GM12865 (cell line): ENCODE data around the gene C11orf86.

Experiments
- DNase-seq: peaks from one replicate; pipeline ENCODE4 v3.0.0; 2010; ENCODE audit warnings: low read depth
- H3K4me3 ChIP-seq: 2 replicates; pipeline ENCODE4 v1.5.1; 2011; ENCODE audit warnings: mild to moderate bottlenecking, low read depth, low read length, control low read depth
- TF ChIP-seq, protein P1 (sequence below): IDR thresholded peaks from 2 replicates; pipeline ENCODE4 v1.5.1; 2011; ENCODE audit warnings: low read length, control low read depth, low read depth, inconsistent platforms; ENCODE audit not compliant: insufficient read depth; ENCODE audit errors: missing control alignments

C11orf86 gene

DNA sequence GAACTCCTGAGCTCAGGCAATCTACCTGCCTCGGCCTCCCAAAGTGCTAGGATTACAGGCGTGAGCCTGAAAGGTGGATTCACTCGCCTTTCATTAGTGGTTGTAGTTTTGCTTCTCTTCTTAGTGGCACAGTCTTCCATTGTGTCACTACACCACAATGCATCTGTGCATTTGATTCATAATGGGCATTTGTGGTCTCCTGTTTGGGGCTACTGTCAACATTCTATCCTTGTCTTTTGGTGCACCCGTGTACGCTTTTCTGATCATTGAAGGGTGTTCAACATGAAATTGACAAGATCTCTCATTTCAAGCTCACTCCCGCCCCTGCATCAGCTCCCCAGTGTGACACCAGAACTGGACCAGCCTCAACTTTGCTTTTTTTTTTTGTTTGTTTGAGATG lies 45.8 kb downstream of the C11orf86 start:
- peak; percentile 62 for DNase-seq
- no peak overlapping the region for H3K4me3 ChIP-seq
- TF ChIP-seq, protein P1, sequence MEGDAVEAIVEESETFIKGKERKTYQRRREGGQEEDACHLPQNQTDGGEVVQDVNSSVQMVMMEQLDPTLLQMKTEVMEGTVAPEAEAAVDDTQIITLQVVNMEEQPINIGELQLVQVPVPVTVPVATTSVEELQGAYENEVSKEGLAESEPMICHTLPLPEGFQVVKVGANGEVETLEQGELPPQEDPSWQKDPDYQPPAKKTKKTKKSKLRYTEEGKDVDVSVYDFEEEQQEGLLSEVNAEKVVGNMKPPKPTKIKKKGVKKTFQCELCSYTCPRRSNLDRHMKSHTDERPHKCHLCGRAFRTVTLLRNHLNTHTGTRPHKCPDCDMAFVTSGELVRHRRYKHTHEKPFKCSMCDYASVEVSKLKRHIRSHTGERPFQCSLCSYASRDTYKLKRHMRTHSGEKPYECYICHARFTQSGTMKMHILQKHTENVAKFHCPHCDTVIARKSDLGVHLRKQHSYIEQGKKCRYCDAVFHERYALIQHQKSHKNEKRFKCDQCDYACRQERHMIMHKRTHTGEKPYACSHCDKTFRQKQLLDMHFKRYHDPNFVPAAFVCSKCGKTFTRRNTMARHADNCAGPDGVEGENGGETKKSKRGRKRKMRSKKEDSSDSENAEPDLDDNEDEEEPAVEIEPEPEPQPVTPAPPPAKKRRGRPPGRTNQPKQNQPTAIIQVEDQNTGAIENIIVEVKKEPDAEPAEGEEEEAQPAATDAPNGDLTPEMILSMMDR = no peak

DNA sequence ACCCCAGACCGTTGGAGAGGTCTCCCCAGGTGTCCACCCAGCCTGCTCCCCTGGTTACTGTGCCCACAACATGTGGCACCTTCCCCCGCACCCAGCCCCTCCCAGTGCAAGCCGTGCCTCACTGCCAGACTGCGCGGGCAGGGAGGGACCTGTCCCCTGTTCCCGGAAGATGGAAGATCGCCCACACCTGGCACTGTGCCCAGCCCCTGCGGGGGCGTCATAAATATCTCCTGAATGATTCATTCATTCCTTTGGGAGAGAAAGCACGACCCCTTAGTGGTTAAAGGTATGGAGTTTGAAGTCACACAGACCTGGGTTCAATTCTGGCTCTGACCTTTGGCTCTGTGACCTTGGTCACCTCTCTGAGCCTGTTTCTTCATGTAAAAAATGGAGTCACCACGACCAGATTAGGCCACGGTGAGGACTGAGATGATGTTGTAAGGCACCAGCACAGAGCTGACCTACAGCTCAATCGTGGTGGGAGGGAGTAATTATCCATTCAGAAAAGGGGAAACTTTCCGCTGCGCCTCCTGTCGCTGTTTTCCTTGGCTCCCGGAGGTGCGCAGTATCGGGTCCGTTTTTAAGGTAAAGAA lies 47.3 kb downstream of the C11orf86 start:
- DNase-seq = no peak
- no peak overlapping the region for H3K4me3 ChIP-seq
- TF ChIP-seq, protein P1 = no peak

DNA sequence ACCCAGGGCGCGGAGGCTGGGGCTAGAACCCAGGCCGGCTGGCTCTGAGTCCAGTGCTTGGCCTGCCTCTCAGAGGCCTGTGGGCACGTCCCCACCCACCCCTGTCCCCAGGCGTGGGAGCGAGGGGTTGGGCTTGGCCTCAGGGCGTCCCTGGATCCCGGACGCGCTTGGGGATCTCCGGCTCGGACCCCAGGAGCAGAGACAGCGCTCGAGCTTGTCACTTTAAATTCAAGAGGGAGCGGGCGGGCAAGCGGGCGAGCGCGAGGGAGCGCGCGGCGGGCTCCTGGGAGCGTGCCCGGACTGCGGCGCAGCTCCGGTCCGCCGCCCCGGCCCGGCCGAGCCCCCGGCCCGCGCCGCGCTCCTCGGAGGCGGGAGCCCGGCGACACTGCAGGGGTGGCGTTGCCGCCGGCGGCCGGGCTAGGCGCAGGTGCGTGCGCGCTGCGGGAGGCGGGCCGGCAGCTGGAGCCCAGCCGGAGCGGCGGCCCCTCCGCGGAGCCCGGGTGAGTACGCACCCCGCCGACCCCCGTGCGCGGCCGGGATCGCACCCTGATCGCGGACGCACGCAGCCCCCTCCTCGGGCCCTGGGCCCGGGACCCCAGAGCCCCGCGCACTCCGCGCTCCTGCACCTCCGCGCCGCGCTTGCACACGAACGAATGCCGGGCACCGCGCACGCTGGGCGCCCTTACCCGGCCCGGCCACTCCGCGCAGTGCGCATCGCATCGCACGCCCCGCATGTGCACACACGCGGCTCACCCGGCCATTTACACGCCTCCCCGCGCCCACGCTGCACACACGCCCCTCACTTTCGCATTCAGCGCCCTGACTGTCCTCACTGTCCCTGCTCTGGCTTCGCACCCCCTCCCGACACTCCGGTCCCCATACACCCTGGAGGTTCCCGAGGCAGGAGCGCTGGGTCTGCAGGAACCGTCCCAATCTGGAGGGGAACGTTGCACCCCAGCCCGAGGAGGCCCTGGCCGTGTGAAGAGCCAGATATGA lies 48.2 kb downstream of the C11orf86 start, which contains the start of gene SYT12:
Gene SYT12 (plus strand): TSS at position 174 of the 996 bp plus-strand sequence. CDS start 7,011 bp downstream, outside the sequence.
- no peak within 1 kb of the TSS for H3K4me3 ChIP-seq
- TF ChIP-seq, protein P1 = no peak
- DNase-seq = no peak

DNA sequence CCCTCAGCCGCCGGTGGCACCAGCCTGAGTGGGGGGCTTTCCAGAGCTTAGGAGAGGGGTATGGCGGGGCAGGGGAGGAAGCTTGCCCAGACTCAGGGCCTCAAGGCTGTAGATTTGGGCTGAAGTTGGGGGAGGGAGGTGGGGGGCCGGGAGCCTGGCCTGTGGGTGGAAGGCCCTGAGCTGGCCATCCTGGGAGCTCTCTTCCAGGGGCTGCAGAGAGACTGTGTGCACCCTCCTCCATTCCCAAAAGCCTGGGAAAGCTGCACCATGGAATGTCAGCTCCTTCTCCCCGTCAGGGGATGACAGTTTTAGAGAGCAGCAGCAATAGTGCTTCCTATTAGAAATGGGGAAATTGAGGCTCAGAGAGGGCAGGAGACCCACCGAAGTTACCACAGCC lies 48.9 kb downstream of the C11orf86 start:
- DNase-seq = no peak
- H3K4me3 ChIP-seq = no peak overlapping the region
- TF ChIP-seq, protein P1 = no peak

DNA sequence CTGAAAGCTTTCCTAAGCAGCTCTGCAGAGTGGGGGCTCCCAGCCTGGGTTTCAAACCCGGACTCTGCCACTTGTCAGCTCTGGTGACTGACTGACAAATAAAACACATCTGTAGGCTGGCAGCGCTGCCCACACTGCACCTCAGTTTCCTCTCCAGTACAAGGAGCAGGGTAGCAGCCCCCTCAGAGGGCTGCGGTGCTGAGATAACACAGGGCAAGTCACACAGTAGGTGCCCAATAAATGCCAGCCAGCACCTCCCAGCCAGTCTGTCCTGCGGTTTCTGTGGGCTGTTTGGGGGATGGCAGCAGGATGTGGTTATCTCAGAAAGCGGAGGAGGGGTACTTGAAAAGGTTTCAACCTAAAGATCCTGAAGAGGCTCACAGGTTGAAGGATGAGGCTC lies 49.3 kb downstream of the C11orf86 start:
- TF ChIP-seq, protein P1 = no peak
- no peak overlapping the region for H3K4me3 ChIP-seq
- peak; percentile 59 for DNase-seq

DNA sequence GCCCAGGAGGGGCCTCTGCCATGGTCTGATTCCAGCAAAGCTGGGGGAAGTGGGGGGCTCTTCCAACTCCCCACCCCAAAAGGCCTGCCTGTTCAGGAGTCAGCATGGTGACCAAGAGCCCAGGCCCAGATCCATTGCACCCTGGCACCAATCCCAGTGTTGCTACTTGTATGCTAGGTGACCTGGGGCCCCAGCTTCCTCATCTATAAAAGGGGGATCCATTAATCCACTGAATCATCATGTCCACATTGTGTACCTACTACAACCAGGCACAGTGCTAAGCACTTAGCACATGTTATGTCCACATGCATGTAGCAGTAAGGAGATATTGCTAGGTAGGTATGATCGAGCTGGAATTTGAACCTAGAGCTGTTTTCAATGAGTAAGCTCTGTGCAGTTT lies 49.9 kb downstream of the C11orf86 start:
- H3K4me3 ChIP-seq = no peak overlapping the region
- TF ChIP-seq, protein P1 = no peak
- no peak for DNase-seq

DNA sequence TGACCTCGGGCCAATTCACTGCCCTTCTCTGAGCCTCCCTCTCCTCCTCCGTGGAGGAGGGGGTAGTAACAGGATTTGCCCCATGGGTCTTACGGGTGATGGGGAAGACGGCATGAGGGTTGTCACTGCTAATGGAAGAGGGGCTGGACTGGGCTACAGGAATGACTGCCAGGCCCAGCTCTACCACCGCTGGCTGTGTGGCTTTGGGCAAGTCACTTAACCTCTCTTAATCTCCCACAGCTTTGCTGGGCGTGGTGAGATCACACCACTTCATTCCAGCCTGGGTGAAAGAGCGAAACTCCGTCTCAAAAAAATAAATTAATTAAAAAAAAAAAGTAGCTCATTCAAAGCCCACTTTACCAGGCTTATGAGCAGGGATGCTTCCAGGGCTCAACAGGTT lies 50.6 kb downstream of the C11orf86 start:
- no peak overlapping the region for H3K4me3 ChIP-seq
- TF ChIP-seq, protein P1 = no peak
- no peak for DNase-seq
